Cardiac fibroblast (primary cell): ENCODE results near the gene NRXN3.

ENCODE experiments used
- DNase-seq, 2 donors: peaks; one replicate each; pipeline versions ENCODE4 v3.0.0 to v3.0.0-alpha.2; 2010; ENCODE audit warnings: low read depth in 2 of 2
- H3K4me3 ChIP-seq, 2 donors: replicated peaks in 1 of 2; 1 replicate in 1 of 2; 2 replicates in 1 of 2; pipeline ENCODE4 v1.5.1; 2011; ENCODE audit warnings: low read depth in 2 of 2, low read length in 2 of 2, mild to moderate bottlenecking in 2 of 2, moderate library complexity in 1 of 2
- CTCF ChIP-seq: IDR thresholded peaks from one replicate; pipeline ENCODE4 v1.5.1; 2011; ENCODE audit warnings: low read depth, mild to moderate bottlenecking, low read length, inconsistent platforms

Gene NRXN3

GRCh38 chr14:78355109-78355508, 184.9 kb downstream of the NRXN3 start:
- TF ChIP-seq CTCF = no peak
- H3K4me3 ChIP-seq = no peak overlapping the region
- no peak for DNase-seq

GRCh38 chr14:78356391-78356790, 186.2 kb downstream of the NRXN3 start:
- no peak for TF ChIP-seq CTCF
- DNase-seq = no peak
- no peak overlapping the region for H3K4me3 ChIP-seq

GRCh38 chr14:78358591-78358990, 188.4 kb downstream of the NRXN3 start:
- no peak overlapping the region for H3K4me3 ChIP-seq
- TF ChIP-seq CTCF = no peak
- peak in 1 of 2 donors; percentile 1 for DNase-seq

GRCh38 chr14:78359581-78359980, 189.4 kb downstream of the NRXN3 start:
- no peak for TF ChIP-seq CTCF
- H3K4me3 ChIP-seq = no peak overlapping the region
- DNase-seq = no peak

GRCh38 chr14:78363008-78363407, 192.8 kb downstream of the NRXN3 start:
- no peak overlapping the region for H3K4me3 ChIP-seq
- DNase-seq = no peak
- TF ChIP-seq CTCF = no peak

GRCh38 chr14:78367355-78367754, 197.2 kb downstream of the NRXN3 start:
- H3K4me3 ChIP-seq = no peak overlapping the region
- TF ChIP-seq CTCF = no peak
- no peak for DNase-seq

- no peak overlapping the region for H3K4me3 ChIP-seq
- DNase-seq = no peak
- TF ChIP-seq CTCF = no peak
Measured at GRCh38 chr14:78383060-78383459, 212.9 kb downstream of the NRXN3 start.
